Peyer's patch (tissue), 4 donors: ENCODE measurements around the gene NPTX1. TPM values are rescaled to one million over a fixed set of nuclear protein-coding genes. Genes with fewer than 3 reads are reported as not detected.

ENCODE experiments used
- DNase-seq, 3 donors: peaks; one replicate each; pipeline ENCODE4 v3.0.0-alpha.2; 2017 to 2019
- H3K27ac ChIP-seq, 4 donors: fragments of 200-600 bp; sonication (generic); one replicate each; pipeline ENCODE4 v1.5.1; 2016 to 2019
- H3K27me3 ChIP-seq, 2 donors: fragments of 200-600 bp; sonication (generic); one replicate each; pipeline ENCODE4 v1.5.1; 2019
- H3K36me3 ChIP-seq, 3 donors: fragments of 200-600 bp; sonication (generic); one replicate each; pipeline ENCODE4 v1.5.1; 2016 to 2019
- H3K4me1 ChIP-seq, 4 donors: fragments of 200-600 bp; sonication (generic); one replicate each; pipeline ENCODE4 v1.5.1; 2016 to 2019
- H3K4me3 ChIP-seq, 4 donors: fragments of 200-600 bp; sonication (generic); 1 replicate in 3 of 4; 2 replicates in 1 of 4; pipeline ENCODE4 v1.5.1; 2016 to 2019; ENCODE audit warnings: mild to moderate bottlenecking in 1 of 4
- H3K9me3 ChIP-seq, 4 donors: fragments of 200-600 bp; sonication (generic); one replicate each; pipeline ENCODE4 v1.5.1; 2016 to 2019; ENCODE audit warnings: mild to moderate bottlenecking in 1 of 4
- CTCF ChIP-seq, 6 experiments: fragments of 450-650 bp in 4 of 6; fragments of 200-600 bp in 2 of 6; sonication (generic) in 1 of 6; IDR thresholded peaks; one replicate each; pipeline ENCODE4 v1.5.1; 2017 to 2019; ENCODE audit warnings: antibody characterized with exemption in 6 of 6, mild to moderate bottlenecking in 3 of 6, moderate library complexity in 1 of 6
- POLR2A ChIP-seq, 2 donors: fragments of 450-650 bp; IDR thresholded peaks; one replicate each; pipeline ENCODE4 v1.5.1; 2017; ENCODE audit warnings: antibody characterized with exemption in 2 of 2, mild to moderate bottlenecking in 2 of 2, moderate library complexity in 2 of 2
- total RNA-seq, 4 donors: library from RNA; depleted of rRNA; stranded (reverse); fragments of >200 nt; gene quantifications; one replicate each; pipeline ENCODE4 v1.1.0, GENCODE V29; 2016

The NPTX1 gene
- total RNA-seq, 4 donors from 2014 or later: 0.80 to 1.8 TPM; not detected in 2

- no peaks in the 10 kb centered on the region for H3K36me3 ChIP-seq
- H3K27me3 ChIP-seq: peaks cover 0 to 24% of the 10 kb centered on the region in 2 donors
- H3K9me3 ChIP-seq: no peaks in the 10 kb centered on the region
- peaks cover 0 to 22% (median 11%) of the 10 kb centered on the region in 4 donors for H3K4me1 ChIP-seq
- no peak overlapping the region for H3K4me3 ChIP-seq
- TF ChIP-seq POLR2A (IDR thresholded peaks at IDR 0.05) (no peak), CTCF (IDR thresholded peaks at IDR 0.05) (no peak)
- H3K27ac ChIP-seq: no peak overlapping the region
- no peak for DNase-seq
These were observed 4.5 kb downstream of the NPTX1 start for GRCh38 chr17:80471922-80472321.

- Histone ChIP-seq H3K4me1 (peaks cover 0 to 9% (median 4%) of the 10 kb centered on the region in 4 donors), H3K27me3 (peaks cover 0 to 11% of the 10 kb centered on the region in 2 donors), H3K4me3 (no peak overlapping the region), H3K36me3 (no peaks in the 10 kb centered on the region), H3K27ac (no peak overlapping the region), H3K9me3 (no peaks in the 10 kb centered on the region)
- no peak for TF ChIP-seq POLR2A (IDR thresholded peaks at IDR 0.05)
- no peak for TF ChIP-seq CTCF (IDR thresholded peaks at IDR 0.05)
- no peak for DNase-seq
These were observed 5.8 kb downstream of the NPTX1 start for GRCh38 chr17:80470603-80471002.

- no peak for DNase-seq
- Histone ChIP-seq H3K27ac (no peak overlapping the region), H3K4me3 (no peak overlapping the region), H3K36me3 (no peaks in the 10 kb centered on the region), H3K9me3 (no peaks in the 10 kb centered on the region), H3K27me3 (peaks cover 0 to 4% of the 10 kb centered on the region in 2 donors), H3K4me1 (peaks cover 0 to 3% (median 0%) of the 10 kb centered on the region in 4 donors)
- no peak for TF ChIP-seq CTCF (IDR thresholded peaks at IDR 0.05)
- no peak for TF ChIP-seq POLR2A (IDR thresholded peaks at IDR 0.05)
These were observed 6.7 kb downstream of the NPTX1 start for GRCh38 chr17:80469667-80470066.

DNA sequence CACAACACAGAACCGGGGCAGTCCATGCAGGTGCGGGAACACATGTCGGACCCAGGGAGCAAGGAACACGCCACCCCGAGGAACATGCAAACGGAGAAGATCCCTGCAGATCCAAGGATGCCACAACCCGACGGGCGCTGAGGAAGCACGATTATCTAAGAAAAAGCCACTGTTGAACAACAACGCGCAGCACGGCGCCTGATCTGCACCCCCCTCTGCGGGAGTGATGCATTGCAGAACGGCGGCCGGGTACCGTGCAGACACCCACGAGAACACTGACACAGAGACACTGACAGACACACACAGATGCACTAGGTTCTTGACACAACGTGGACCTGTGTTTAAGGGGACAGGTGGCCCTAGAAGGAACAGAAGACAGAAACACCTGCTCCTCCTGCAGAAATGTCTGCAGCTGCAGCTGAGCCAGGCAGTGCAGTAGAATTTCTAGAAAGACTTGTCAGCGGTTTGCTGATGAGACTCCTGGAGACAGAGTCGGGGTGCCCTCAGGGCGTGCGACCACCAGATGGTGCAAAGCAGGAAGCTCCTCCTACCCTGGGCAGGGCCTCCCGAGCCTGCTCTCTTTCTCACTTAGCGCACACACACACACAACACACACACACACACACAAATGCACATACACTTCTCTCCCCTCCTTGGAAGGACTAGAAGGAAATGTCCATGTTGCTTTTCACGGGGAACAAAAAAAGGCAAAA lies 7.5 kb downstream of the NPTX1 start:
- Histone ChIP-seq H3K27me3 (peaks cover 0 to 4% of the 10 kb centered on the region in 2 donors), H3K4me1 (no peaks in the 10 kb centered on the region), H3K9me3 (no peaks in the 10 kb centered on the region), H3K4me3 (no peak overlapping the region), H3K36me3 (no peaks in the 10 kb centered on the region), H3K27ac (no peak overlapping the region)
- DNase-seq: no peak
- TF ChIP-seq CTCF (IDR thresholded peaks at IDR 0.05) (no peak), POLR2A (IDR thresholded peaks at IDR 0.05) (no peak)

DNA sequence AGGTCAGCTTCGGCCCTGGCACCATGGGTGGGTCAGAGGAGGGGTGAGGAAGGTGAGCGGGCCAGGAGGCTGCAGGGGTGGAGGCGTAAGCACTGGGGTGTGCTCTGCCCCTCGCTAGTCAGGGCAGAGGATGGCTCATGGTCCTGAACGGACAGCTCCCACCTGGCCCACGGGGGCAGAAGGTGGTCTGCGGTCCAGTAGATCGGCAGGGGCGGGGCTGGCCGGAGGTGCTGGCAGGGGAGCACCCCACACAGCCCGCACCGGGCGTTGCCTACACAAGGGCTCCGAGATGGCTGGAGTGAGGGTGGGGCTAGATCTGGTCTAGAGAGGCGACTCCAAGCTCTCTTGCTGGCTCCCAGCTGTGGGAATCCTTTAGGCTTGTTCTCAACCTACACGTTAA lies 8.2 kb downstream of the NPTX1 start:
- no peaks in the 10 kb centered on the region for H3K36me3 ChIP-seq
- no peaks in the 10 kb centered on the region for H3K4me1 ChIP-seq
- TF ChIP-seq POLR2A (IDR thresholded peaks at IDR 0.05) (no peak), CTCF (IDR thresholded peaks at IDR 0.05) (no peak)
- peaks cover 0 to 4% of the 10 kb centered on the region in 2 donors for H3K27me3 ChIP-seq
- H3K9me3 ChIP-seq: no peaks in the 10 kb centered on the region
- no peak overlapping the region for H3K27ac ChIP-seq
- DNase-seq: no peak
- H3K4me3 ChIP-seq: no peak overlapping the region
